ENCODE data around the gene MSH2. TPM values are rescaled to one million over a fixed set of nuclear protein-coding genes. Genes with fewer than 3 reads are reported as not detected.
"Not testable (repeated sequence)": the region's sequence is repeated elsewhere in the genome, so short reads cannot be mapped to it uniquely, and the experiment has no call there.

The MSH2 gene
- total and polyA plus RNA-seq, 2 experiments from 2014 or later = 17.8 to 21.8 TPM

- no peak overlapping the region for H2AFZ ChIP-seq
- H3K9me3 ChIP-seq (ENCODE audit: low read depth) = no peaks in the 10 kb centered on the region
- 89 to 92% methylated on average over 7 of the region's 7 CpGs for WGBS, 2 experiments (ENCODE audit: low coverage in 1 of 2, low lambda C conversion rate in 2 of 2, missing lambda C conversion rate in 2 of 2)
- H4K20me1 ChIP-seq (ENCODE audit: insufficient read depth) = no peaks in the 10 kb centered on the region
- no peaks in the 10 kb centered on the region for H3K27me3 ChIP-seq (replicated peaks; ENCODE audit: insufficient read depth)
- no peaks in the 10 kb centered on the region for H3K9me2 ChIP-seq (ENCODE audit: insufficient read depth)
- in situ Hi-C loops (cut with MboI) = no loop called here
- no peak overlapping the region for H3K4me2 ChIP-seq (ENCODE audit: unreplicated experiment)
- TF ChIP-seq EZH2phosphoT487 (IDR thresholded peaks at IDR 0.05; ENCODE audit: insufficient read depth, low read depth) = no peak
- TF ChIP-seq EZH2 (IDR thresholded peaks at IDR 0.05; ENCODE audit: insufficient read depth, poor library complexity, severe bottlenecking) = no peak
- H3F3A ChIP-seq (ENCODE audit: insufficient read depth) = no peaks in the 10 kb centered on the region
- H3K4me3 ChIP-seq = no peak overlapping the region
- DNase-seq = no peak
- no peaks in the 10 kb centered on the region for H3K79me2 ChIP-seq (ENCODE audit: insufficient read depth)
- no peak overlapping the region for H3K27ac ChIP-seq
- H3K36me3 ChIP-seq (ENCODE audit: low read depth) = peaks cover 3% of the 10 kb centered on the region; the same call in 1 of the 2 replicates
- H3K9ac ChIP-seq = no peak overlapping the region
- no peaks in the 10 kb centered on the region for H3K4me1 ChIP-seq (ENCODE audit: insufficient read depth)
Observed at GRCh38 chr2:47414682-47415458, 11.9 kb downstream of the MSH2 start.

GRCh38 chr2:47420214-47420613 is 17.3 kb downstream of the MSH2 start:
- no peak overlapping the region for H3K4me3 ChIP-seq
- H3K36me3 ChIP-seq (ENCODE audit: low read depth) = no peaks in the 10 kb centered on the region; the same call in 1 of the 2 replicates
- 0 out of 2 replicates have a peak, but pooled peaks cover 14% of the 10 kb centered on the region for H3F3A ChIP-seq (ENCODE audit: insufficient read depth)
- no peaks in the 10 kb centered on the region for H3K4me1 ChIP-seq (ENCODE audit: insufficient read depth)
- H3K27me3 ChIP-seq (replicated peaks; ENCODE audit: insufficient read depth) = no peaks in the 10 kb centered on the region
- WGBS, 2 experiments (ENCODE audit: low coverage in 1 of 2, low lambda C conversion rate in 2 of 2, missing lambda C conversion rate in 2 of 2) = 97 to 100% methylated on average over 2 of the region's 2 CpGs
- H2AFZ ChIP-seq = no peak overlapping the region
- H3K79me2 ChIP-seq (ENCODE audit: insufficient read depth) = no peaks in the 10 kb centered on the region
- in situ Hi-C loops (cut with MboI) = no loop called here
- TF ChIP-seq EZH2phosphoT487 (IDR thresholded peaks at IDR 0.05; ENCODE audit: insufficient read depth, low read depth) (no peak), EZH2 (IDR thresholded peaks at IDR 0.05; ENCODE audit: insufficient read depth, poor library complexity, severe bottlenecking) (no peak)
- no peaks in the 10 kb centered on the region for H3K9me2 ChIP-seq (ENCODE audit: insufficient read depth)
- no peaks in the 10 kb centered on the region for H4K20me1 ChIP-seq (ENCODE audit: insufficient read depth)
- no peak overlapping the region for H3K27ac ChIP-seq
- H3K4me2 ChIP-seq (ENCODE audit: unreplicated experiment) = no peak overlapping the region
- DNase-seq = no peak
- H3K9me3 ChIP-seq (ENCODE audit: low read depth) = no peaks in the 10 kb centered on the region
- H3K9ac ChIP-seq = no peak overlapping the region

DNA sequence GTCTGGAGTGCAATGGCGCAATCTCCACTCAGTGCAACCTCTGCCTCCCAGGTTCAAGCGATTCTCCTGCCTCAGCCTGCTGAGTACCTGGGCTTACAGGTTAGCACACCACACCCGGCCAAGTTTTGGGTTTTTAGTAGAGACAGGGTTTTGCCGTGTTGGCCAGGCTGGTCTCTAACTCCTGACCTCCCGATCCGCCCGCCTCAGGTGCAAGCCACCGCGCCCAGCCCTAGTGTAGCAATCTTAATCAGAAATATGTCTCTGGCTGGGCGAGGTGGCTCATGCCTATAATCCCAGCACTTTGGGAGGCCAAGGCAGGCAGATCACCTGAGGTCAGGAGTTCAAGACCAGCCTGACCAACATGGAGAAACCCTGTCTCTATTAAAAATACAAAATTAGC is 17.7 kb downstream of the MSH2 start:
- H3K9me2 ChIP-seq (ENCODE audit: insufficient read depth); H3K9me3 ChIP-seq (ENCODE audit: low read depth); H3K4me2 ChIP-seq (ENCODE audit: unreplicated experiment); H3K4me3 ChIP-seq; H4K20me1 ChIP-seq (ENCODE audit: insufficient read depth); H2AFZ ChIP-seq; H3K79me2 ChIP-seq (ENCODE audit: insufficient read depth); H3K27me3 ChIP-seq (replicated peaks; ENCODE audit: insufficient read depth); DNase-seq; H3K9ac ChIP-seq; H3K36me3 ChIP-seq (ENCODE audit: low read depth); H3K4me1 ChIP-seq (ENCODE audit: insufficient read depth); in situ Hi-C loops (cut with MboI); H3K27ac ChIP-seq: not testable (repeated sequence)
- 0 out of 2 replicates have a peak, but pooled peaks cover 14% of the 10 kb centered on the region for H3F3A ChIP-seq (ENCODE audit: insufficient read depth)
- 93% methylated on average over 10 of the region's 10 CpGs for WGBS, 2 experiments (ENCODE audit: low coverage in 1 of 2, low lambda C conversion rate in 2 of 2, missing lambda C conversion rate in 2 of 2)

DNA sequence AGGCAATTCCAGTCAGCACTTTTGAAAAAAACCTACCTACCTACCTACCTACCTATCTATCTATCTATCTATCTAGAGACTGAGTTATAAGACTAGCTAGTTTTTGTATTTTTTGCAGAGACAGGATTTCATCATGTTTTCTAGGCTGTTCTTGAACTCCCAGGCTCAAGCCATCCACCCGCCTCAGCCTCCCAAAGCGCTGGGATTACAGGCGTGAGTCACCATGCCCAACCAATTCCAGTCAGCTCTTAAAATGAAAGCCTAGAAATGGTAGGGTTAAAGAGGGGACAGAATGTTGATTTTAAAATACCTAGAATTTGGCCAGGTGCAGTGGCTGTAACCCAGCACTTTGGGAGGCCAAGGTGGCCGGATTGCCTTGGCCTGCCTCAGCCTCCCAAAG is 19.1 kb downstream of the MSH2 start:
- Histone ChIP-seq H2AFZ (no peak overlapping the region), H3K9me2 (ENCODE audit: insufficient read depth) (no peaks in the 10 kb centered on the region), H3K79me2 (ENCODE audit: insufficient read depth) (no peaks in the 10 kb centered on the region), H4K20me1 (ENCODE audit: insufficient read depth) (no peaks in the 10 kb centered on the region), H3K27ac (no peak overlapping the region), H3K27me3 (replicated peaks; ENCODE audit: insufficient read depth) (no peaks in the 10 kb centered on the region), H3K9ac (no peak overlapping the region), H3K4me2 (ENCODE audit: unreplicated experiment) (no peak overlapping the region), H3K4me3 (no peak overlapping the region), H3F3A (ENCODE audit: insufficient read depth) (0 out of 2 replicates have a peak, but pooled peaks cover 14% of the 10 kb centered on the region), H3K36me3 (ENCODE audit: low read depth) (no peaks in the 10 kb centered on the region; the same call in 1 of the 2 replicates), H3K4me1 (ENCODE audit: insufficient read depth) (no peaks in the 10 kb centered on the region), H3K9me3 (ENCODE audit: low read depth) (no peaks in the 10 kb centered on the region)
- in situ Hi-C loops (cut with MboI) = no loop called here
- 94 to 96% methylated on average over 4 of the region's 4 CpGs for WGBS, 2 experiments (ENCODE audit: low coverage in 1 of 2, low lambda C conversion rate in 2 of 2, missing lambda C conversion rate in 2 of 2)
- TF ChIP-seq EZH2 (IDR thresholded peaks at IDR 0.05; ENCODE audit: insufficient read depth, poor library complexity, severe bottlenecking) (no peak), EZH2phosphoT487 (IDR thresholded peaks at IDR 0.05; ENCODE audit: insufficient read depth, low read depth) (no peak)
- peak; percentile 4 for DNase-seq

Measured in GM23248 (cell line).